Measurements from ENCODE around the gene CXCL8.

GRCh38 chr4:73705721-73706120, 34.6 kb upstream of the CXCL8 start:
- TF ChIP-seq EZH2phosphoT487 (IDR thresholded peaks at IDR 0.05; ENCODE audit: borderline replicate concordance, low read length) (no peak), CTCF (conservative IDR thresholded peaks at IDR 0.05; ENCODE audit: low read depth, low read length) (no peak), EZH2 (IDR thresholded peaks at IDR 0.05; ENCODE audit: low read length, unreplicated experiment) (no peak)
